HepG2 (cell line): ENCODE measurements around the gene ARRDC3. TPM values are rescaled to one million over a fixed set of nuclear protein-coding genes. Genes with fewer than 3 reads are reported as not detected.

Experiments
- ATAC-seq: fragments of 200-7000 bp; cut with Tn5 transposase; 3 replicates; pipeline ENCODE4 v1.9.1; 2020; ENCODE audit warnings: mild to moderate bottlenecking, moderate library complexity
- BruUV-seq: library from RNA; stranded (reverse); fragments of 400-500 nt; replicated peaks from 2 replicates; lab custom pipeline; 2021; lab: Mats Ljungman, UMichigan
- CTCF ChIA-PET: fragments of 300-600 bp; formaldehyde crosslinking; extraction: SDS; loops from one replicate; lab custom pipeline; 2021; ENCODE audit warnings: low total read pairs, inconsistent platforms, low intra/inter-chr PET ratio; lab: Yijun Ruan, JAX
- POLR2A ChIA-PET: fragments of 350-600 bp; sonication (Branson Sonifier 250); formaldehyde crosslinking; loops from one replicate; lab custom pipeline; 2020; ENCODE audit warnings: antibody characterized with exemption, inconsistent platforms; lab: Yijun Ruan, JAX
- DNase-seq: peaks from one replicate; pipeline ENCODE4 v3.0.0-alpha.2; 2015; ENCODE audit warnings: low spot score
- FAIRE-seq: peaks from 3 replicates; lab custom pipeline; 2011; peaks lifted over from hg19 to GRCh38; lab: Jason Lieb, UNC
- H2AFZ ChIP-seq: one replicate; pipeline ENCODE4 v1.6.1; 2011; ENCODE audit warnings: low read length, inconsistent platforms
- H3K27ac ChIP-seq: fragments of 300-600 bp; 3 replicates; pipeline ENCODE4 v1.8.0; 2011; ENCODE audit warnings: mixed run types, mild to moderate bottlenecking, mixed read lengths, low read length, inconsistent platforms; ENCODE audit not compliant: insufficient read depth; ENCODE audit errors: extremely low read length
- H3K27me3 ChIP-seq, 2 experiments: fragments of 200-600 bp in 1 of 2; 2 replicates in 1 of 2; 3 replicates in 1 of 2; pipeline versions ENCODE4 v1.6.0 to v1.8.0; 2011; ENCODE audit warnings: low read length in 2 of 2, mild to moderate bottlenecking in 2 of 2, moderate library complexity in 2 of 2, inconsistent platforms in 1 of 2; ENCODE audit not compliant: insufficient read depth in 2 of 2, control insufficient read depth in 1 of 2
- H3K36me3 ChIP-seq, 2 experiments: fragments of 200-600 bp in 1 of 2; replicated peaks in 1 of 2; 2 replicates in 1 of 2; 3 replicates in 1 of 2; pipeline versions ENCODE4 v1.5.1 to v1.8.0; 2011; ENCODE audit warnings: low read length in 2 of 2, inconsistent platforms in 1 of 2; ENCODE audit not compliant: insufficient read depth in 2 of 2, control insufficient read depth in 1 of 2
- H3K4me1 ChIP-seq: 2 replicates; pipeline ENCODE4 v1.5.1; 2012; ENCODE audit warnings: low read length, inconsistent platforms; ENCODE audit not compliant: insufficient read depth
- H3K4me2 ChIP-seq: 2 replicates; pipeline ENCODE4 v1.6.0; 2011; ENCODE audit warnings: low read depth, low read length, inconsistent platforms
- H3K4me3 ChIP-seq, 3 experiments: fragments of 200-600 bp in 1 of 3; sonication (generic), shearing (Covaris generic) in 1 of 3; replicated peaks in 1 of 3; 2 replicates each; pipeline ENCODE4 v1.5.1; 2011 to 2016; ENCODE audit warnings: low read length in 3 of 3, inconsistent platforms in 2 of 3, low read depth in 2 of 3, mild to moderate bottlenecking in 2 of 3, control low read depth in 1 of 3, mixed read lengths in 1 of 3; ENCODE audit not compliant: insufficient read depth in 1 of 3
- H3K79me2 ChIP-seq: one replicate; pipeline ENCODE4 v1.6.1; 2011; ENCODE audit warnings: low read length, inconsistent platforms; ENCODE audit not compliant: insufficient read depth
- H3K9ac ChIP-seq: 2 replicates; pipeline ENCODE4 v1.6.0; 2011; ENCODE audit warnings: mild to moderate bottlenecking, low read depth, low read length, inconsistent platforms; ENCODE audit not compliant: insufficient read depth
- H3K9me3 ChIP-seq: 2 replicates; pipeline ENCODE4 v1.5.1; 2012; ENCODE audit warnings: mild to moderate bottlenecking, low read length
- H4K20me1 ChIP-seq: 2 replicates; pipeline ENCODE4 v1.6.0; 2011; ENCODE audit warnings: inconsistent platforms, mild to moderate bottlenecking, low read length, moderate library complexity; ENCODE audit not compliant: insufficient read depth
- ATF7 ChIP-seq, 2 experiments: fragments of 450-650 bp in 1 of 2; sonication (generic) in 1 of 2; formaldehyde crosslinking in 1 of 2; IDR thresholded peaks; 2 replicates each; pipeline versions ENCODE4 v1.4.0 to v1.6.1; 2016 to 2020; ENCODE audit warnings: antibody characterized with exemption in 1 of 2, mild to moderate bottlenecking in 1 of 2, missing genetic modification reagents in 1 of 2
- PHF8 ChIP-seq: sonication (generic); formaldehyde crosslinking; IDR thresholded peaks from 2 replicates; pipeline ENCODE4 v1.5.0; 2020; ENCODE audit warnings: missing genetic modification reagents
- SIN3A ChIP-seq: IDR thresholded peaks from 2 replicates; pipeline ENCODE4 v1.6.1; 2011; ENCODE audit warnings: low read depth, mild to moderate bottlenecking, control low read depth, low read length, borderline replicate concordance
- ZNF142 ChIP-seq: sonication (generic); formaldehyde crosslinking; IDR thresholded peaks from 2 replicates; pipeline ENCODE4 v1.4.0; 2020; ENCODE audit warnings: missing genetic modification reagents
- WGBS: methylation state at CpG from one replicate; pipeline ENCODE4 v1.1.6; 2017; ENCODE audit warnings: low lambda C conversion rate; 5-methylcytosine and 5-hydroxymethylcytosine counted together
- in situ Hi-C: cut with HindIII; loops from 2 replicates; pipeline ENCODE4 v1.10.0; 2017; ENCODE audit warnings: low pct_unique_long_range_greater_than_20kb; ENCODE audit not compliant: extremely low pct_ligation_motif_present
- intact Hi-C: fragments of 100-400 bp; cut with micrococcal nuclease; formaldehyde crosslinking; loops from one replicate; pipeline ENCODE4 v1.10.0; 2022; ENCODE audit not compliant: unreplicated experiment
- polyA plus RNA-seq, 8 experiments: library from polyadenylated mRNA; depleted of rRNA in 3 of 8; stranded (reverse) in 7 of 8; unstranded in 1 of 8; fragments of >200 nt; fragmentation: Illumina TruSeq in 4 of 8; extraction: Trizol in 4 of 8; gene quantifications; 2 replicates each; pipeline versions ENCODE4 v1.2.1 to v1.2.3, GENCODE V29; 2011 to 2016; ENCODE audit warnings: low read depth in 4 of 8, missing spikeins in 1 of 8, mixed read lengths in 1 of 8; ENCODE audit not compliant: insufficient read depth in 1 of 8
- total RNA-seq, 5 experiments: library from RNA; depleted of rRNA; stranded (reverse); fragments of >200 nt; fragmentation: Illumina TruSeq; extraction: Trizol; gene quantifications; 2 replicates each; pipeline ENCODE4 v1.2.3, GENCODE V29; 2016; ENCODE audit warnings: low read depth in 1 of 5

ARRDC3 gene
- total and polyA plus RNA-seq, 2 of the 13 experiments (the other 11 are each of a cell fraction or from before 2014, with no cell fraction given): 3.4 to 24.4 TPM

- Histone ChIP-seq H3K4me1 (peaks cover 5% of the 10 kb centered on the region; the same call in 1 of the 2 replicates), H3K27ac (peak overlapping the region; percentile 94), H3K9ac (peak overlapping the region; percentile 89), H3K27me3 (no peaks in the 10 kb centered on the region; a peak in 2 of 5 replicates), H3K4me3 (peak overlapping the region; percentile 77 to 90 (median 79)), H3K36me3 (peaks cover 0 to 8% of the 10 kb centered on the region in 2 experiments; a peak in 3 of 5 replicates), H3K9me3 (no peaks in the 10 kb centered on the region), H2AFZ (no peak overlapping the region), H3K4me2 (peak overlapping the region; percentile 80), H4K20me1 (peaks cover 12% of the 10 kb centered on the region; the same call in 1 of the 2 replicates), H3K79me2 (peaks cover 48% of the 10 kb centered on the region)
- CTCF ChIA-PET: no interaction called here
- TSS peak; percentile 59 for BruUV-seq
- in situ Hi-C loops (loop anchor here (5.0 to 10.0 kb wide), 3 partner anchors 277 to 514 kb away; no protein-coding TSS in a partner anchor), intact Hi-C loops (loop anchor here (1.0 to 5.0 kb wide), 4 partner anchors 101 to 909 kb away; partner anchors contain the start of genes MBLAC2 and POLR3G)
- POLR2A ChIA-PET: interaction anchor here (0.6 to 1.7 kb wide), 11 partner anchors 14 to 907 kb away, joined by 3 to 7 read pairs (median 3); partner anchors contain the start of genes MBLAC2 and POLR3G
- FAIRE-seq (no peak), ATAC-seq (no peak), DNase-seq (no peak)
- under 1% methylated on average over 6 of the region's 6 CpGs for WGBS
- TF ChIP-seq ZNF142 (CRISPR knock-in tag) (0 out of 2 replicates have a peak, but pooled peaks have one; percentile 23), PHF8 (CRISPR knock-in tag) (peak; percentile 1; the same call in 1 of the 2 replicates), SIN3A (0 out of 2 replicates have a peak, but pooled peaks have one; percentile 10), ATF7 (IDR thresholded peaks at IDR 0.05) (no peak), ATF7 (CRISPR knock-in tag; IDR thresholded peaks at IDR 0.05) (no peak)
Observed at GRCh38 chr5:91381239-91381773, 1.8 kb downstream of the ARRDC3 start.
